IMR-90 (cell line): Measurements from ENCODE around the gene PRPH2. TPM values are rescaled to one million over a fixed set of nuclear protein-coding genes. Genes with fewer than 3 reads are reported as not detected.

Experiments
- ATAC-seq: fragments of 200-7000 bp; cut with Tn5 transposase; 2 replicates; pipeline ENCODE4 v1.9.1; 2020; ENCODE audit warnings: low read depth, mild to moderate bottlenecking, moderate library complexity
- BruUV-seq: library from RNA; stranded (reverse); fragments of 400-500 nt; replicated peaks from 2 replicates; lab custom pipeline; 2021; lab: Mats Ljungman, UMichigan
- CTCF ChIA-PET: fragments of 300-600 bp; formaldehyde crosslinking; extraction: SDS; loops from one replicate; lab custom pipeline; 2021; ENCODE audit warnings: antibody characterized with exemption; lab: Yijun Ruan, JAX
- POLR2A ChIA-PET: fragments of 300-600 bp; sonication (Branson Sonifier 250); formaldehyde crosslinking; loops from one replicate; lab custom pipeline; 2022; ENCODE audit warnings: antibody characterized with exemption; ENCODE audit not compliant: unreplicated experiment; lab: Charles Lee
- DNase-seq: peaks from one replicate; pipeline ENCODE4 v3.0.0; 2013
- H2AFZ ChIP-seq: replicated peaks from 2 replicates; pipeline ENCODE3; 2013; ENCODE audit warnings: low read length, mild to moderate bottlenecking; ENCODE audit not compliant: poor library complexity
- H2AK5ac ChIP-seq: 2 replicates; pipeline ENCODE4 v1.6.1; 2013; ENCODE audit warnings: low read depth, low read length, inconsistent platforms
- H2AK9ac ChIP-seq: replicated peaks from 2 replicates; pipeline ENCODE3; 2013; ENCODE audit warnings: mild to moderate bottlenecking, low read depth, low read length, moderate library complexity; ENCODE audit not compliant: poor library complexity
- H2BK120ac ChIP-seq: 2 replicates; pipeline ENCODE4 v1.6.1; 2013; ENCODE audit warnings: low read depth, low read length, inconsistent platforms
- H2BK15ac ChIP-seq: 3 replicates; pipeline ENCODE4 v1.6.1; 2013; ENCODE audit warnings: low read depth, low read length, inconsistent platforms
- H2BK20ac ChIP-seq: 2 replicates; pipeline ENCODE4 v1.6.1; 2013; ENCODE audit warnings: low read depth, mild to moderate bottlenecking, inconsistent platforms, low read length, moderate library complexity
- H2BK5ac ChIP-seq: 2 replicates; pipeline ENCODE4 v1.6.1; 2013; ENCODE audit warnings: mild to moderate bottlenecking, low read depth, low read length, inconsistent platforms; ENCODE audit not compliant: poor library complexity, severe bottlenecking
- H3K14ac ChIP-seq: replicated peaks from 2 replicates; pipeline ENCODE4 v1.6.1; 2013; ENCODE audit warnings: low read depth, low read length, inconsistent platforms
- H3K18ac ChIP-seq: 2 replicates; pipeline ENCODE4 v1.6.1; 2013; ENCODE audit warnings: low read depth, low read length, control low read depth
- H3K23ac ChIP-seq: 2 replicates; pipeline ENCODE4 v1.6.1; 2013; ENCODE audit warnings: low read depth, low read length, inconsistent platforms
- H3K27ac ChIP-seq: 2 replicates; pipeline ENCODE4 v1.5.1; 2013; ENCODE audit warnings: mild to moderate bottlenecking, control low read depth, low read length; ENCODE audit not compliant: insufficient read depth
- H3K27me3 ChIP-seq: 2 replicates; pipeline ENCODE4 v1.6.1; 2013; ENCODE audit warnings: low read length; ENCODE audit not compliant: control insufficient read depth, insufficient read depth
- H3K36me3 ChIP-seq: 2 replicates; pipeline ENCODE4 v1.6.1; 2013; ENCODE audit warnings: low read length, mixed read lengths; ENCODE audit not compliant: control insufficient read depth, insufficient read depth
- H3K4ac ChIP-seq: 2 replicates; pipeline ENCODE4 v1.6.1; 2013; ENCODE audit warnings: low read depth, low read length, inconsistent platforms
- H3K4me1 ChIP-seq: 2 replicates; pipeline ENCODE4 v1.6.1; 2013; ENCODE audit warnings: low read length, mixed read lengths; ENCODE audit not compliant: control insufficient read depth, insufficient read depth
- H3K4me2 ChIP-seq: 2 replicates; pipeline ENCODE4 v1.6.1; 2013; ENCODE audit warnings: low read depth, mild to moderate bottlenecking, control low read depth, low read length, moderate library complexity
- H3K4me3 ChIP-seq: 2 replicates; pipeline ENCODE4 v1.5.1; 2013; ENCODE audit warnings: low read depth, mild to moderate bottlenecking, control low read depth, low read length, moderate library complexity; ENCODE audit not compliant: insufficient read depth
- H3K56ac ChIP-seq: 2 replicates; pipeline ENCODE4 v1.6.1; 2013; ENCODE audit warnings: low read length, inconsistent platforms; ENCODE audit not compliant: insufficient read depth; ENCODE audit errors: extremely low read depth
- H3K79me1 ChIP-seq, 2 experiments: 2 replicates each; pipeline ENCODE4 v1.6.1; 2013; ENCODE audit warnings: low read length in 2 of 2, inconsistent platforms in 1 of 2, low read depth in 1 of 2
- H3K9ac ChIP-seq: 2 replicates; pipeline ENCODE4 v1.6.1; 2013; ENCODE audit warnings: low read depth, low read length, control low read depth
- H3K9me1 ChIP-seq: 2 replicates; pipeline ENCODE4 v1.6.1; 2013; ENCODE audit warnings: low read length, inconsistent platforms; ENCODE audit not compliant: insufficient read depth
- H3K9me3 ChIP-seq: 2 replicates; pipeline ENCODE4 v1.6.1; 2013; ENCODE audit warnings: low read length; ENCODE audit not compliant: control insufficient read depth, insufficient read depth
- H4K20me1 ChIP-seq: 2 replicates; pipeline ENCODE4 v1.6.1; 2013; ENCODE audit warnings: low read length, inconsistent platforms; ENCODE audit not compliant: insufficient read depth
- H4K5ac ChIP-seq: 2 replicates; pipeline ENCODE4 v1.6.1; 2013; ENCODE audit warnings: mild to moderate bottlenecking, low read depth, low read length, control low read depth
- H4K8ac ChIP-seq, 2 experiments: 2 replicates each; pipeline ENCODE4 v1.6.1; 2013; ENCODE audit warnings: low read depth in 2 of 2, low read length in 2 of 2, control low read depth in 1 of 2, inconsistent platforms in 1 of 2
- H4K91ac ChIP-seq: 2 replicates; pipeline ENCODE4 v1.6.1; 2013; ENCODE audit warnings: low read depth, low read length, inconsistent platforms; ENCODE audit not compliant: insufficient read depth
- FOS ChIP-seq: fragments of 150-350 bp; IDR thresholded peaks from 2 replicates; pipeline ENCODE4 v1.6.1; 2016; ENCODE audit warnings: low read depth, low read length
- MAZ ChIP-seq: IDR thresholded peaks from 2 replicates; pipeline ENCODE4 v1.6.1; 2012; ENCODE audit warnings: low read depth, mild to moderate bottlenecking, low read length, improper control_type of control experiment, moderate library complexity, borderline replicate concordance
- POLR2A ChIP-seq: IDR thresholded peaks from 2 replicates; pipeline ENCODE4 v1.6.1; 2012; ENCODE audit warnings: mild to moderate bottlenecking, low read depth, low read length
- SMC3 ChIP-seq: fragments of 150-350 bp; IDR thresholded peaks from 2 replicates; pipeline ENCODE4 v1.6.1; 2016; ENCODE audit warnings: low read depth, mild to moderate bottlenecking, antibody characterized with exemption, low read length, moderate library complexity
- WGBS, 2 experiments: methylation state at CpG; one replicate each; pipeline versions ENCODE4 v1.1.5 to v1.1.7; 2013; ENCODE audit warnings: missing lambda C conversion rate in 2 of 2; ENCODE audit not compliant: insufficient read length in 1 of 2; ENCODE audit errors: extremely low coverage in 2 of 2; 5-methylcytosine and 5-hydroxymethylcytosine counted together
- dilution Hi-C: fragments of 300-500 bp; cut with HindIII; formaldehyde crosslinking; loops from one replicate; pipeline ENCODE4 v1.14.3; 2018; ENCODE audit warnings: low sequenced_read_pairs; ENCODE audit not compliant: unreplicated experiment
- in situ Hi-C: fragments of 300-500 bp; cut with MboI; formaldehyde crosslinking; loops from 3 replicates; pipeline ENCODE4 v1.14.3; 2019; ENCODE audit warnings: low sequenced_read_pairs, inconsistent platforms, mixed read lengths
- intact Hi-C: fragments of 100-400 bp; cut with micrococcal nuclease; formaldehyde crosslinking; loops from 2 replicates; pipeline ENCODE4 v1.10.0; 2022
- polyA plus RNA-seq, 3 experiments: library from polyadenylated mRNA; depleted of rRNA; stranded (reverse); fragments of >200 nt; gene quantifications; 2 replicates each; pipeline ENCODE4 v1.2.3, GENCODE V29; 2012; ENCODE audit warnings: low replicate concordance in 1 of 3
- total RNA-seq: library from RNA; depleted of rRNA; stranded (reverse); fragments of >200 nt; gene quantifications from 2 replicates; pipeline ENCODE4 v1.2.3, GENCODE V29; 2012

The PRPH2 gene
- total and polyA plus RNA-seq, 2 of the 4 experiments (the other 2 are of a cell fraction) = 1.0 to 1.1 TPM

DNA sequence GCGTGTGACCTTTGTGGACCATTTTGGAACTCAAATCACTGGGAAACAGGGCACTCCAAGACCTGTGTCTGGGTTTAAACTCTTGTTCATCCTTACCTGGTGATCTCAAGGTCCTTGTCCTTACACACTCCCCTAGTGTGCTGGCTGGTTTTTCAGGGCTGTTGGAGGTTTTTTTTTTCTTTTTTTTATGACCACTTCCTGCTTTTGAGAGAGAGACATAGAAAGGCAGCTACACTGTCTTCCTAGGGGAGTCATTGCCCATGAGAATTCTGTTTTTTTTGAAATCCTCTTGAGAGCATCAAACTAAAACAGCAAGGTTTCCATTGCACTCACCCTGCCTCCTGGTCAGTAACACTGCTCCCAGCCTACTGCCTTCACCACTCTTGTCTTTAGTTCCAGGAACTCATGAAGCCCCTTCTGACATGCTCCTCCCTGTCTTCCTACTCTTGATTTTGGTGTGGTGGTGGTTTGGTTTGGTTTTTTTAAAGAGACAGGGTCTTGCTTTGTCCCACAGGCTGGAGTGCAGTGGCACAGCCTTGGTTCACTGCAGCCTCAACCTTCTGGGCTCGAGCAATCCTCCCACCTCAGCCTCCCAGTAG is 28.6 kb downstream of the PRPH2 start:
- no peak overlapping the region for H2AK9ac ChIP-seq
- no peak overlapping the region for H2BK5ac ChIP-seq
- H3K9me1 ChIP-seq = peaks cover 15% of the 10 kb centered on the region
- H3K14ac ChIP-seq = peak overlapping the region; percentile 10; the same call in 1 of the 2 replicates
- H3K56ac ChIP-seq = no peak overlapping the region
- H3K27me3 ChIP-seq = no peaks in the 10 kb centered on the region
- H2BK15ac ChIP-seq = no peak overlapping the region
- H3K9me3 ChIP-seq = no peaks in the 10 kb centered on the region
- H2BK20ac ChIP-seq = no peak overlapping the region
- peaks cover 18% of the 10 kb centered on the region for H3K4me1 ChIP-seq
- CTCF ChIA-PET = no interaction called here
- peak overlapping the region; percentile 56 for H3K4ac ChIP-seq
- no peak overlapping the region for H3K4me2 ChIP-seq
- in situ Hi-C loops (no loop called here), intact Hi-C loops (loop anchor here (2.0 kb wide), 1 partner anchor 183 kb away; no protein-coding TSS in a partner anchor), dilution Hi-C loops (no loop called here)
- TF ChIP-seq SMC3 = no peak
- no peak for TF ChIP-seq FOS
- no peak for TF ChIP-seq POLR2A
- no peak for TF ChIP-seq MAZ
- no peak overlapping the region for H3K27ac ChIP-seq
- H4K91ac ChIP-seq = 0 out of 2 replicates have a peak overlapping the region, but pooled peaks have one; percentile 12
- H2AFZ ChIP-seq = no peak overlapping the region
- H3K79me1 ChIP-seq = peaks cover 3 to 15% of the 10 kb centered on the region in 2 experiments; a peak in 2 of 4 replicates
- WGBS, 2 experiments = no CpG with 5 or more reads among the region's 2 CpGs
- BruUV-seq = no TSS peak
- H3K9ac ChIP-seq = no peak overlapping the region
- H2AK5ac ChIP-seq = peak overlapping the region; percentile 7; the same call in 1 of the 2 replicates
- peaks cover 22% of the 10 kb centered on the region for H3K36me3 ChIP-seq
- H4K5ac ChIP-seq = no peak overlapping the region
- POLR2A ChIA-PET = no interaction called here
- H4K8ac ChIP-seq = peak overlapping the region in 1 of 2 experiments; percentile 35; a peak in 1 of 4 replicates
- H3K23ac ChIP-seq = no peak overlapping the region; the same call in 1 of the 2 replicates
- no peak overlapping the region for H3K18ac ChIP-seq
- H2BK120ac ChIP-seq = no peak overlapping the region
- no peak for ATAC-seq
- H4K20me1 ChIP-seq = no peaks in the 10 kb centered on the region; the same call in 1 of the 2 replicates
- H3K4me3 ChIP-seq = no peak overlapping the region
- DNase-seq = no peak
